NCI-H146 (cell line): ENCODE results near the gene NMBR.
"Not testable (repeated sequence)": the region's sequence is repeated elsewhere in the genome, so short reads cannot be mapped to it uniquely, and the experiment has no call there.

ENCODE experiments used
- DNase-seq: peaks from one replicate; lab custom pipeline; 2025; lab: John Stamatoyannopoulos, UW

NMBR gene

GRCh38 chr6:142146828-142147662 lies at the start of gene NMBR, which contains the start of gene VTA1:
Gene NMBR, minus strand, starts transcription at chr6:142147122. Its CDS starts 58,464 bp downstream, at chr6:142088658.
Gene VTA1, plus strand, starts transcription at chr6:142147263. Its CDS starts 25 bp downstream, at chr6:142147288.
- peak; percentile 100 for DNase-seq

- no peak for DNase-seq
Measured at GRCh38 chr6:142195862-142196541, 49.1 kb upstream of the NMBR start.

GRCh38 chr6:142193621-142194020 lies 46.7 kb upstream of the NMBR start:
- DNase-seq, result no peak

- DNase-seq, result no peak
Measured at GRCh38 chr6:142192343-142192742, 45.4 kb upstream of the NMBR start.

GRCh38 chr6:142189057-142189456 lies 42.1 kb upstream of the NMBR start:
- no peak for DNase-seq

- DNase-seq, result not testable (repeated sequence)
Measured at GRCh38 chr6:142188341-142188740, 41.4 kb upstream of the NMBR start.

GRCh38 chr6:142187209-142187608 lies 40.3 kb upstream of the NMBR start:
- peak; percentile 64 for DNase-seq

- DNase-seq, result no peak
Measured at GRCh38 chr6:142185641-142186040, 38.7 kb upstream of the NMBR start.

- no peak for DNase-seq
Measured at GRCh38 chr6:142184307-142184706, 37.4 kb upstream of the NMBR start.

GRCh38 chr6:142183351-142183750 lies 36.4 kb upstream of the NMBR start:
- no peak for DNase-seq

- no peak for DNase-seq
Measured at GRCh38 chr6:142182004-142182403, 35.1 kb upstream of the NMBR start.

- no peak for DNase-seq
Measured at GRCh38 chr6:142178129-142178528, 31.2 kb upstream of the NMBR start.

- DNase-seq, result no peak
Measured at GRCh38 chr6:142174703-142175102, 27.8 kb upstream of the NMBR start.

GRCh38 chr6:142173980-142174379 lies 27.1 kb upstream of the NMBR start:
- DNase-seq, result no peak

- DNase-seq, result no peak
Measured at GRCh38 chr6:142172758-142173157, 25.8 kb upstream of the NMBR start.

GRCh38 chr6:142171351-142171750 lies 24.4 kb upstream of the NMBR start:
- DNase-seq, result no peak

GRCh38 chr6:142167486-142167885 lies 20.6 kb upstream of the NMBR start:
- DNase-seq, result no peak

- DNase-seq, result no peak
Measured at GRCh38 chr6:142167071-142167470, 20.1 kb upstream of the NMBR start.

- DNase-seq, result no peak
Measured at GRCh38 chr6:142165227-142165626, 18.3 kb upstream of the NMBR start.

GRCh38 chr6:142162780-142163179 lies 15.9 kb upstream of the NMBR start:
- DNase-seq, result peak; percentile 52

- not testable (repeated sequence) for DNase-seq
Measured at GRCh38 chr6:142156758-142157068, 9.8 kb upstream of the NMBR start.

- DNase-seq, result peak; percentile 23
Measured at GRCh38 chr6:142155895-142156757, 9.2 kb upstream of the NMBR start.
